PC-9 (cell line): ENCODE data around the gene SNCAIP.

ENCODE experiments used
- EZH2 ChIP-seq: fragments of 200-600 bp; sonication (generic); IDR thresholded peaks from 2 replicates; pipeline ENCODE4 v1.8.0; 2017; ENCODE audit warnings: antibody characterized with exemption, low read depth
- TF ChIP-seq, protein P1 (sequence below): fragments of 200-600 bp; sonication (generic); conservative IDR thresholded peaks from 2 replicates; pipeline ENCODE4 v1.6.1; 2017; ENCODE audit warnings: mixed run types, antibody characterized with exemption, mild to moderate bottlenecking, moderate library complexity

DNA sequence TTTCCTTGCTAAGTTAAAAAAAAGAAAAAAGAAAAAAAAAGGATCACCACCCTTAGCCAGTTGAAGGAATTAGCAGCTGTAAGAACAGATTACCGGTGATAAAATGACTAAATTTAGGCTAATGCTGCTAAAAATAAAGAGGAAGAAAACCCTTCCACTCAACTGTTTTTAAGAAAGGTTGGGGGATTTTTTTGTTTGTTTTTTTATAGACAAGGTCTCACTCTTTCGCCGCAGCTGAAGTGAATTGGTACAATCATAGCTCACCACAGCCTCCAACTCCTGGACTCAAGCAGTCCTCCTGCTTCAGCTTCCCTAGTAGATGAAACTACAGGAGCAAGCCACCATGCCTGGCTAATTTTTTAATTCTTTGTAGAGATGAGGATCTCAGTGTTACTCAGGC, 101.7 kb downstream of the SNCAIP start:
- TF ChIP-seq, protein P1, sequence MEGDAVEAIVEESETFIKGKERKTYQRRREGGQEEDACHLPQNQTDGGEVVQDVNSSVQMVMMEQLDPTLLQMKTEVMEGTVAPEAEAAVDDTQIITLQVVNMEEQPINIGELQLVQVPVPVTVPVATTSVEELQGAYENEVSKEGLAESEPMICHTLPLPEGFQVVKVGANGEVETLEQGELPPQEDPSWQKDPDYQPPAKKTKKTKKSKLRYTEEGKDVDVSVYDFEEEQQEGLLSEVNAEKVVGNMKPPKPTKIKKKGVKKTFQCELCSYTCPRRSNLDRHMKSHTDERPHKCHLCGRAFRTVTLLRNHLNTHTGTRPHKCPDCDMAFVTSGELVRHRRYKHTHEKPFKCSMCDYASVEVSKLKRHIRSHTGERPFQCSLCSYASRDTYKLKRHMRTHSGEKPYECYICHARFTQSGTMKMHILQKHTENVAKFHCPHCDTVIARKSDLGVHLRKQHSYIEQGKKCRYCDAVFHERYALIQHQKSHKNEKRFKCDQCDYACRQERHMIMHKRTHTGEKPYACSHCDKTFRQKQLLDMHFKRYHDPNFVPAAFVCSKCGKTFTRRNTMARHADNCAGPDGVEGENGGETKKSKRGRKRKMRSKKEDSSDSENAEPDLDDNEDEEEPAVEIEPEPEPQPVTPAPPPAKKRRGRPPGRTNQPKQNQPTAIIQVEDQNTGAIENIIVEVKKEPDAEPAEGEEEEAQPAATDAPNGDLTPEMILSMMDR: no peak
- TF ChIP-seq EZH2: no peak
